GM21786 (cell line): ENCODE measurements around the gene DCLRE1A.

Source experiments
- ATAC-seq: cut with Tn5 transposase; IDR thresholded peaks from one replicate; pipeline ENCODE4 v1.9.1; 2021; ENCODE audit not compliant: unreplicated experiment

DCLRE1A gene

DNA sequence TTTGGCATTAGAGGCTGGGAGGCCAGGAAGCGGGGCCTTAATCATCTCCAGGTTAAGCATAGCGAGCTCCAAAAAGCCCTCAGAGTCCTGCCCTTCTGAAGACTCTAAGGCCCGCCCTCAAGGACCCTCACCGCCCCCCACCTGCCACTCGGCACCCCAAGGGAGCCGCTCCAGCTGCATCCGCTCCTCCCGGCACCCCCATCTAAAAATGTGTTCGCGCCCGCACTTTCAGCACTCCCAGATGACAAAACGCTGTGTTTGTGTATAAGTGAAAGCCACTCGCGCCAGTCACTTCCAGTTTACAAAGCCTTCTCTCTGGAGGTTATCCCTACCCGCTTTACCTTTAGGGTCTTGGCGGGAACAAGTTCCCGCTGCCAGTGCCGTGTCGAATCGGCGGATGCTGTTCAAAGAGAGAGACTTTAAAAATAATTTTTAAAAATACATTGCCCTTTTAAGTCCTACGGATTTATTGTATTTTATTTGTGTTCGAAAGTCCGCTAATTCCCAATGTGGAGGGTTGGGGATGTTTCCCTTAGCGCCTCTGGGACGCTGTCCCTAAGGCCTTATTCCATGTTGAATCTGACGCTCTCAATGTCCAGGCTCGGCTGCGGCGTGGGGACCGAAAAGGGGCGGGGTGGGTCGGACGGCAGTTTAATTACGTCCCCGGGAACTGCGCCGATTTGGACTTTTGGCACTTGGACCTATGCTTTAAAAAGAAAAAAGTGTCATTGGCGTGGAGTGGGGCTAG, at the start of gene DCLRE1A, which contains the start of gene NHLRC2:
Gene DCLRE1A, minus strand, starts transcription at position 70 of the 748 bp plus-strand sequence. CDS start 900 bp downstream, outside the sequence.
Gene NHLRC2, plus strand, starts transcription at position 649 of the 748 bp plus-strand sequence. CDS start 212 bp downstream, outside the sequence.
- ATAC-seq: peak; percentile 33

DNA sequence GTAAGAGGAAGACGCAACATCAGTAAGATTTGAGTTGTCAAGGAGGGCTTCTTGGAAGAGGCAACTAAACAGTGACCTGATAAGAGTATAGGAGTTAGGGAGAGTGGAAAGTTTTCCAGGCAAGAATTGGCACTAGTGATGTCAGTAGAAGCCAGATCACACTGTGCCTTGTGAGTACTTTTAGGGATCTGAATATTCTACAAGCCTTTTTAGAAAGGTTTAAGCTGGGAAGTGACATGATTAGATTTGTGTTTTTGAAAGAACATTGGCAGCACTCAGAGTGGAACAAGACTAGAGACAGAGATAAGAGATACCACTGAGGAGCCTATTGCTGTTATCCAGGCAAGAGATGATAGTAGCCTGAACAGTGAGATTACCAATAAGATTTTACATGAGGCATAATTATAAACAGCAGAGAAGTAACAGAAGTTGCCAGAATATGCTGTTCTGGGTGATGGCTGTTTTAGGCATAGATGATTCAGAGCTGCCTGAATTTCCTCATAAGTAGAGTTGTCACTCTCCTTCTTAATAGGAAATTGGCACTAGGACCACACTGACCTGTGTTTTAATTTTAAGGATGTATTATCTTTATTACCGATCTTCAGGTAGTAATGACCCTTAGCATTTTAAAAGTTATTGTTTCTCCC, 46.2 kb upstream of the DCLRE1A start:
- no peak for ATAC-seq

DNA sequence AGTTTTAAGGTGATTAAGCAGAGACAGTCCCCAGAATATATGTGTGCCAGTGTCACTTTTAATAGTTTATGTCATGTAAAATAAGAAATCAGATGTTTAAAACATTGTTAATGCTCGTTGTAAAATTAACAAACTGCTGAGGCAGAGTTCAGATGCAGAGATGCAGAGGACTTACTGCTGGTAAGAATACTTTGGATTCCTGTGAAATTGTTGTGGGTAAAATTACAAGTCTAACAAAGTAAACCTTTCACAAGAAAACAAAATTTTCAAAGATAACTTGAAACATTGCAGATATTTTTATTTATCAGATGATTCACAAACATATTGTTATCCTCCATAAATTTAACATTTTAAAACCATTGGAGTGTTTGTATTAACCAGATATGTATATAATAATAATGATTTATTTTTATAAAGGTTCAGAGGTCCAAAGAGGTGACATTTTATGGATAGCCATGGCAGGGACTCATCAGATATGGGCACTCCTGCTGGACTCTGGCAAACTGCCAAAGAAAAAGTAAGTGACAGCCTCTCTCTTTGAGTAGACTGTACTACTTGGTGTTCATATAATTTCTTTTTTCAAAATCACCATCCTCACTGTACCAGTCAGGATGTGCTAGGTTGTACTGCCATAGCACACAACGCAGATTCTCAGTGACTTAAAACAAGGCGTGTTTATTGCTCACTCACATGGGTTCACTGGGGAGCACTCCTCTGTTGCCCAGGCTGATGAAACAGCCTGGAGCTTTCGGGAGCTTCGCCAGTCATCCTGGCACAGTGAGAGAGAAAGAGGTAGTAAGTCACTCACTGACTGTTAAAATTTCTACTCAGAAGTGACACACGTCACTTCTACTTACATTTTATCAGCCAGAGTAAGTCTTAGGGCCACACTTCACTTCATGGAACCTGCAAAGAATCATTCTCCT, 44.1 kb upstream of the DCLRE1A start:
- no peak for ATAC-seq

DNA sequence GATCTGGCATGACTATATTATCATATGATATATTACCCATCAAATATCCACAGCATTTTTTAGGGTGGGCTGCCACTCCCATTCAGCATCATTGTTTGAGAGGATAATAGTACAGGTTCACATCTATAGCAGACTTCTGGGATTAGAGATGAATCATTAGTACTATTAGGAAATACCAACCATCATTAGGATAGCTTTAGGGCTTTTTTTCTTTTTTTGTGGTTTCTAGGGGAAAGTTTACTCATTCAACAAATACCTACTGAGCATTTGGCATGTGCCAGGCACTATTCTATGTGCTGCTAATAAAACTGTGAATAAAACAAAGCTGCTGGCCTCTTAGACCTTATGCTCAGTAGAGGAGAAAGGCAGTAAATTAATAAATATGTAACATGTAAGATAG, 41.1 kb upstream of the DCLRE1A start:
- ATAC-seq: no peak

DNA sequence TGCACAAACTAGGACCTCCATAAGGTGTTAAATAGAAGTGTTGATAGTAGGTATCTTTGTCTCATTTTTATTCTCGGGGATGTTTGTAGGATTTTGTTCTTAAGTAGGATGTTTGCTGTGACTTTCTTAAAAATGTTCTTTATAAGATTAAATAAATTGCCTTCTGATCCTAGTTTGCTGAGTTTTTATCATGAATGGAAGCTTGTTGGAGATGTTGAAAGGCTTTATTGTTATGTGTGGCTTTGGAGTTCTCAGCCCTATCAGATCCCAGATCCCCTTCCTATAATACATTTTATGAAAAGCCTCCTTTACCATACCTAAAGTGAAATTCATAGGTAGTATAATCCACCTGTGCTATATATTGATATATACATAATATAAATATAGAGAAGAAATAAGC, 40.7 kb upstream of the DCLRE1A start:
- ATAC-seq: no peak

DNA sequence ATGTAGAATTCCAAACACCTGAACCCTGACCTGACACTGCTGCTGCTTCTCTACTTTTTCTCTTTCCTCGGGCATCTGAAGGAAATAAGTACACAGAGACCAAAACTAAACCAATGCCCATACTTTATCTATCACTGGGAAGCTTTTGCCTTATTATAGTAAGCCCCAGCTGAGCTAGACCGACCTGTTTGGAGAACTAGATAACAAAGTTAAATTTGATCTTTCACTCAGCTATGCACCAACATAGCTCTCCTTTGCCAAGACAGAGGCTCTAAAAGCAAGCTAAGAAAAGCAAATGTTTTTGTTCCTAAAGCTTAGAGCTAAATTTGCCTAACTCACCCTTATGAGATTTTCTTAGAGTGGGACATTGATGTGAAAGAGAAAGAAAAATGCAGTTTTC, 39.7 kb upstream of the DCLRE1A start:
- no peak for ATAC-seq

DNA sequence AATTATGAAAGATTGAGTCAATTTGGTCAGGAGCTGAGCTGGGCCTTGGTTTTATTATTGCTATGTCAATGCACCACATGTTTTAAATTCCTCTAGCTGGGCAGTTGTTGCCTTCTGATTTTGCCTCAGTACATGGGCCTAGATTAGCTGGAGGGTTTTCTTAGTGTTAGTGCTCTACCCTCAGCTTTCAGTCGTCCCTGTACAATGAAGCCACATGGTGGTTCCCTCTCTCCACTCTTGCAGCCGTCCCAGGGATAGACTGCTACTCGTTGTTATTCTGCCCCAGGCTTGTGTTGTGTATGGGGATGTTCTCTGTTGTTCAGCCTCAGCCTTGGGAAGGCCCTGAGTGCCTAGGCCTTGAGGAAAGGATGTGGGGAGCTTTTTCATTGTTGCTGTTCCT, 37.6 kb upstream of the DCLRE1A start:
- ATAC-seq: no peak

DNA sequence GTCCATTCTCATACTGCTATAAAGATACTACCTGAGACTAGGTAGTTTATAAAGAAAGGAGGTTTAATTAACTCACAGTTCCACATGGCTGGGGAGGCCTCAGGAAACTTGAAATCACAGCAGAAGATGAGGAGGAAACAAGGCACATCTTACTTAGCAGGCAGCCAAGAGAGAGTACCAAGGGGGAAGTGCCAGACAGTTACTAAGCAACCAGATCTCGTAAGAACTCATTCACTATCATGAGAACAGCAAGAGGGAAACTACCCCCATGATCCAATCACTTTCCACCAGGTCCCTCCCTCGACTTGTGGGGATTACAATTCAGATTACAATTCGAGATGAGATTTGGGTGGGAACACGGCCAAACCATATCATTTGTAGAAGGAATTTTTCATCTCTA, 36.9 kb upstream of the DCLRE1A start:
- ATAC-seq: no peak

DNA sequence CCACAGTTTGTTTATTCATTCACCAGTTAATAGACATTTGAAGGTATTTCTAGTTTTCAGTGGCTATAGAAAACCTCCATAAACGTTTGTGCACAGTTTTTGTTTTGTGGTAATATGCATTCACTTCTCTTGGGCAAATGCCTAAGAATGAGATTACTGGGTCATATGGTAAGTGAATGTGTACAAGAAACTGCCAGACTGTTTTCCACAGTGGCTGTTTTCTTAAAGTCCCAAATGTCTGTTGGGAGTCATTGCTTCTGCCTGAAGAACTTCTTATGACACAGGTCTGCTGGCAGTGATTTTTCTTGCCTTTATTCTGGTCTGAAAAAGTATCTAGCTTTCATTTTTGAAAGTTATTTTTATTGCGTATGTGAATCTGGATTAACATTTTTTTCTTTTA, 36.0 kb upstream of the DCLRE1A start:
- no peak for ATAC-seq

DNA sequence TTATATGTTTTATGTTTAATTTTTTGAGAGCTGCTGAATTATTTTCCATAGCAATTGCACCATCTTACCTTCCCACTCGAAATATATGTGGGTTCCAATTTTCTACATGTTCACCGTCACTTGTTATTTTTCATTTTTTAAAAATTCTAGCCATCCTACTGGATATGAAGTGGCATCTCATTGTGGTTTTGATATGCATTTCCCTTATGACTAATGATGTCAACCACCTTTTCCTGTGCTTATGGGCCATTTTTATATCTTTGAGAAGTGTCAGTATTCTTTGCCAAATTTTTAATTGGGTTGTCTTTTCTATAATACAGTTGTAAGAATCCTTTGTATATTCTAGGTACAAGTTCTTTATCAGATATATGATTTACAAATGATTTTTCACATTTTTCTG, 28.4 kb upstream of the DCLRE1A start:
- ATAC-seq: no peak

DNA sequence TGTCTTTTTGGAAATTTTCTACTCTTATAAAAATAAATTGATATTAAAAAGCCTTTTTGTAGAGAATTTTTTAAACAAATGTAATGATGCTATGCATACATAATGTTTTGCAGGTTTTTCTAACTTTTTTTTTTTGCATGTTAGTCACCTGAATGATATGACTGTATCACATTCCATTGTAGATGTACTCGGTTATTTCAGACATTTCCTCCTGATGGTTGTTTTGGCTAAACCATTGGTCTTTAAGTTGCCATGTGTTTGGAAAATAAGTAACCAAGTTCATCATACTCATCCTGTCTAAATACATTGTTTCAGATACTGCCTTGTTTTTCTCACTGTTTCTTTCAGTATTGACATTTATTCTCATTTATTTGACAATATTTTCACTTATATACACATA, 26.4 kb upstream of the DCLRE1A start:
- ATAC-seq: no peak

DNA sequence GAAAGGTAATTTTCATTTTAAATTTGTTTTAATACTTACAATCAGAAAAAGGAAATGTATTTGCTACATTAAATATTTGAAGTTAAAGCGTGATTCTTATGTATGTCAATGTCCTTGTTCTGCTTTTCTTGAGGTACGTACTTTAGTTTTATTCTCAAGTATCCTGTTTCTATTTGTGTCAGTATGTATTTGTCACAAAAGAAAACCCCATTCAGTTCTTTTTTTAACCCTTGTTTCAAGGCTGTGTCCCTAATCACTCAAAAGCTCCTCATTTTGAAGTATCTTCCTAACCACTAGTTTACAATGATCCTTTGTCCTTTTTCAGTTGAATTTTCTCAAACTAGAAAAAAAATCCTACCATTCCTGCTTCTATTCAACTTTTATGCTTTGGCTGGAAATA, 25.8 kb upstream of the DCLRE1A start:
- ATAC-seq: peak; percentile 86

DNA sequence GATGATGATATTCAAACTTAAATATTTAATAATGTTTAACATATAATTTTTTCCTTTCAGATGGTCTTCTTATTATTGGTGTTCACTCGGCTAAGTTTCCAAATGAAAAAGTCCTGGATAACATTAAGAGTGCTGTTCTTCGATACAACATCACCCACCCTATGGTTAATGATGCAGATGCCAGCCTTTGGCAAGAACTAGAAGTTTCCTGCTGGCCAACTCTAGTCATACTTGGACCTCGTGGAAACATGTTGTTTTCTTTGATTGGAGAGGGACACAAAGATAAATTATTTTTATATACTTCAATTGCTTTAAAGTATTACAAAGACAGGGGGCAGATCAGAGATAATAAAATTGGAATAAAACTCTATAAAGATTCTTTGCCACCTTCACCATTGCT, 22.6 kb upstream of the DCLRE1A start:
- no peak for ATAC-seq

DNA sequence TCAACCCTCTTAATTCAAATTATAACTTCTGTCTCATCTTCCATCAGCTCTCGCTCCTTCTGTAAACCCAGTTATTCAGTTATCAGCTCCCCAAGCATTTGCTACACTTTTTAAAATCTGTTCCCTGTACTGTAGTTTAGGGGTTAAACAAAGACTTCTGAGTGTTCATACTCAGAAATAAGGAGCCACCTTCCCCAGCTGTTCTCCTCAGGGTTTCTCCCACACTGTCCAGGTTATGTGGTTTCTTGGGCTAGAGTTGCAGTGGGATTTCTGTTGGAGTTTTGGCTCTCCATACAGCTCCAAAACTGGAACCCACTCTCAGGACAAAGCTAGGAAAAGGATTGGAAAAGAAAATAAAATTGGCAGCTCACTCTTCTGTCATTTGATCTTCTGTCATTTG, 21.3 kb upstream of the DCLRE1A start:
- no peak for ATAC-seq

DNA sequence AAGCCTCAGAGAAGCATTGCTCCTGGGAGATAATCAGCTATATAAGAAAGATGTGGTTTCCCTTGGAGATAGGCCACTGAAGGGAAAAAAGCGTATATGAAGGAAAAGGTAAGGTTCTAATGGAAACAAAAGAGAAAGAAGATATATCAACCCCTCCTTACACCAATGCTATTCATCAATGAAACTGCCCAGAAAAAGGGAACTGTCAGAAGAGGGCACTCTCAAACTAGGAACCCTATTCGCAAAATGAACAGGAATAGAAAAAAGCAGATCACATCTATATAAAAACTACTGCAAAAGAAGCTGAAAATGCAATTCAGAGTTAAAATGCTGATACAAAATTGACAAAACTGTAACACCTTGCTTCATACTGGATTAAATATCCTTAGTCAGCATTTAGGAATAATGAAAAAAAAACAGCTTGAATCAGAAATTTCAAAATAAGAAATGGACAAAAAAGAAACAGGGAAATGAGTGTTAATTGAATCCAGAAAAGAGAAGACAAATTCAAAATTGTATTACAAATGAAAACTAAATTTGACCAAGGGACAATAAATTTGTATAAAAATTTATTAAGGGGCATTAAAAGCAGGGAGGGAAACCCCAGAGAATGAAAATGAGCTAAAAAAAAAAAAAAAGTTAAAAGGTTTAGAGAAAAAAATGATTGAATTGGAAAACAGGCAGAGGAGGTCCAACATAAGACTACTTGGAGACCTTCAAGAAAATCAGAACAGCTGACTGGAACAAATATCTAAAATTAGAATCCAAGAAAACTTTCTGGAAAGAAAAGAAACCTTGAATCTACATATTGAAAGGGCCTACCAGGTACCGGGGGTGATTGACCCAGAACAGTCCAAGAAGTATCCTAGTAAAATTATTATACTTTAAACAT, 18.5 kb upstream of the DCLRE1A start:
- no peak for ATAC-seq

DNA sequence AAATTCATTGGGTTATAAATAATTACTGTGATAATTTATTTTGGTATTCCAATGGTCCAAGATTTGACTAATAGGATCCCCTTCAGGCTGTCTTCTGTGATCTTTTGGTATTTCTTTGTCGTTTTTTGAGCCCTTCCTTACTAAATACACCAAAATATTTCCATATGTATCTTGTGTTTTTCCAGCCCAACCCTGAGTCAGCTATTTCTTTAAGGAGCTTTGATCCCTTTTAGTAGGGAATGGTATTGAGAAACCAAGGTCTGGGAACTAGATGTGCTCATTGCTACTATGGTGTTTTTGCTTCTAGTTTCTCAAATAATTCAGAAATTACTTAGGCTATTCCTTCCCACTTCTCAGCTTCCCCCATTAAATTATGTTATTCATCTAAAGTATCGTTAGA, 15.9 kb upstream of the DCLRE1A start:
- ATAC-seq: no peak

DNA sequence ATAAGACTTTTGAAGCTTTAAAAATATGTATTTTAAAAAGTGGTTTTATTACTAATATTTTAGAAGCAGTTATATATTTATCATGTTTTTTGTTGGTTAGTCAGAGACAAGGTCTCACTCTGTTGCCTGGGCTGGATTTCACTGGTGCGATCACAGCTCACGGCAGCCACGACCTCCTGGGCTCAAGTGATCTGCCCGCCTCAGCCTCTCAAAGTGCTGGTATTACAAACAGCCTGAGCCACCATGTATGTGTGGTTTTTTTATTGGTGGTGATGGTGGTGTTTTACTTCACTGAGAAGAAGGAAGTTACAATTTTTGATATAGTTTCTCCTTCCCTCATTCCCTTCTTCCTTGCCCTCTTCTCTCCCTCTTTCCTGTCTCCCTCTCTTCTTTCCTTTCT, 14.0 kb upstream of the DCLRE1A start:
- no peak for ATAC-seq

DNA sequence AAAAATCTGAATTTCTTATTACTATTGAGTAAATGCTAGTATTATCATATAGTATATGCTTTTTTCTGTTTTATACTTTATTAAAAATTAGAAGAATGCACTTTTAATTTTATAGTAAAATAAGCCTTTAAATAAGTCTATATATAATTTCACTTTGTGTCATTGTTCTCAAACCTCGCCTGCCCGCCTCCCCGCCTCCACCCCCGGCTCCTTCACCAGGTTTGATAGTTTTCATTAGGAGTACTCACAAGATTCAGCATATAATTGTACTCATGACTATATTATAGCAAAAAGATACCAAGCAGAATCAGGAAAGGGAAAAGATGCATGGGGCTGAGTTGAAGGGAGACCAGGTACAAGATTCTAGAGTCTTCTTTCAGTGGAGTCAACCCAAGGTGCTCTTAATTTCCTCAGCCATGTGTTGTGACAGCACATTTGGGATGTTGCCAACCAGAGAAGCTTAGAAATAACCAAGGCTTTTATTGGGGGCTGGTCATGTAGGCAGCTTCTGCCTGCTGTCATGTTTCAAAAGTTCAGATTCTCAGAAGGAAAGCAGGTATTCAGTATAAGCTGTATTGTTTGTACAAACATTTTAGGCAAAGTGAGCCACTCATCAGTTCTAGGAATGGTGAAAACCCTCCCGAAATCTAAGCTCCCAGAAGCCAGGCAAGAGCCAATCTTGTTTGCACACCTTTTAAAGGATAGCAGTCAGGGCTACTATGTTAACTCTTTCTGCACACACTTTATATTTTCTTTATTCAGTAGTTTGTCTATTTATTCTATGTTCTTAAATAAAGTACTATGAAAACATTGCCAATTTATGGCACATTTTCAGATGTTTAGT, 12.9 kb upstream of the DCLRE1A start:
- ATAC-seq: no peak

DNA sequence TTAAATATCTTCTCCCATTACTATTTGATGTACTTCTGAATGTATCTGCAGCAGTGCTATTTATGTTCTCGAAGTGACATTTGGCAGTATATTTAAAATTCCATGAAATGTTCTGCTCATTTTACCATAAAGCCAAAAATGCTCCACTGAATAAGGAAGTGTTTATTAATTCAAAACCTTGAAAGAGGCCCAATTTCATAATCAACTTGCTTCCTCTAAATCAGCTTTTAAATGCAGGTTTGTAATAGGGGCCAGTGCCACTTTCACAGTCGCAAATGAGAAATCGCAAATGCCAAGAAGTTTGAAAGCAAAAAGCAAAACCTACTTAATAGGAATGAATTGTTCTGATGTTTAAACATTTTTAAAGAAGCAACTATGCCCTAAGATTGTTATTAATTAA, 12.0 kb upstream of the DCLRE1A start:
- no peak for ATAC-seq

DNA sequence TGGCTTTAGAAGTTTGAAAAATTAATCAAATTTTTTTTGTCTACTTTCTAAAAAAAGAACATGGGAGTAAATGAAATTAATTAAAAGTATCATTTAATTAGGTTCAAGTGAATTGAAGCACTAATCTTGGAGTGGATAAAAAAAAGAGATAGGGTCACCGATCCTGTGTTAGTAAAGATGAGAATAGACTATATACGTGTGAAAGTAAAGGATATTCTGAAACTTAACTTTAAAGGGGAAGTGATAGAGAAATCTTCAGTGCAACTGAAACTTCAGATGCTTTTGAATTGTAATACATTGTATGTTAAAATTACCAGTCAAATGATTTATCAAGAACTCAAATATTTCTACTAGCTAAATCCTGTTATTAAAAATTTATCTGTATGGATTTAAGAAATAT, 5.4 kb upstream of the DCLRE1A start:
- ATAC-seq: peak; percentile 42
